Pancreas (tissue), 10 donors: ENCODE results near the gene CCL4. TPM values are rescaled to one million over a fixed set of nuclear protein-coding genes. Genes with fewer than 3 reads are reported as not detected.

ENCODE experiments used
- ATAC-seq, 4 donors: fragments of 200-7000 bp; cut with Tn5 transposase; one replicate each; pipeline versions ENCODE4 v1.8.0 to v1.9.1; 2020; ENCODE audit warnings: mild to moderate bottlenecking in 4 of 4, moderate library complexity in 4 of 4
- DNase-seq, 6 donors: peaks; one replicate each; pipeline ENCODE4 v3.0.0-alpha.2; 2020
- FAIRE-seq: peaks from 2 replicates; lab custom pipeline; 2012; peaks lifted over from hg19 to GRCh38; lab: Jason Lieb, UNC
- H3K27ac ChIP-seq, 4 donors: fragments of 200-600 bp; sonication (generic); 1 replicate in 3 of 4; 2 replicates in 1 of 4; pipeline versions ENCODE4 v1.5.0 to v1.8.0; 2020
- H3K27me3 ChIP-seq, 4 donors: fragments of 200-600 bp; one replicate each; pipeline ENCODE4 v1.8.0; 2021
- H3K36me3 ChIP-seq, 3 donors: fragments of 200-600 bp; sonication (generic) in 1 of 3; one replicate each; pipeline versions ENCODE4 v1.5.0 to v1.8.0; 2020 to 2021
- H3K4me1 ChIP-seq, 3 donors: fragments of 200-600 bp; one replicate each; pipeline ENCODE4 v1.8.0; 2021
- H3K4me3 ChIP-seq, 4 donors: fragments of 200-600 bp; sonication (generic) in 2 of 4; one replicate each; pipeline versions ENCODE4 v1.5.0 to v1.8.0; 2020 to 2021
- H3K9me3 ChIP-seq, 4 donors: fragments of 200-600 bp; one replicate each; pipeline ENCODE4 v1.8.0; 2021
- CTCF ChIP-seq, 4 donors: fragments of 200-600 bp; sonication (generic) in 3 of 4; IDR thresholded peaks; one replicate each; pipeline versions ENCODE4 v1.5.0 to v1.8.0; 2021; ENCODE audit warnings: antibody characterized with exemption in 4 of 4
- WGBS, 2 donors: extraction: QIAGEN DNeasy Blood & Tissue Kit; methylation state at CpG; one replicate each; pipeline ENCODE4 v1.1.7; 2013; 5-methylcytosine and 5-hydroxymethylcytosine counted together
- intact Hi-C, 3 donors: fragments of 100-400 bp; cut with DNase I; formaldehyde crosslinking; loops; one replicate each; pipeline versions ENCODE4 v1.11.1 to v1.14.2; 2022
- polyA plus RNA-seq, 2 donors: library from polyadenylated mRNA; stranded (reverse); fragments of 200-250 nt; gene quantifications; one replicate each; pipeline ENCODE4 v1.2.3, GENCODE V29; 2013
- total RNA-seq, 6 donors: library from RNA; stranded (reverse); fragmentation: NEBNext Ultra II Directional in 4 of 6; extraction: Animal tissue kit (Norgen Biotek cat#: 25700) in 4 of 6; gene quantifications; one replicate each; pipeline versions ENCODE4 v1.2.1 to v1.2.4, GENCODE V29; 2021 to 2023
- donor health status: healthy with polysubstance abuse.
- donor health status: DM: no; HTN: no; CAD: no; lungs with moderate emphysema.
- donor health status: DM: no; HTN: no; CAD: no.
- donor health status: control.
- donor health status: control.
- donor health status: Bipolar disorder and iron deficiency.
- donor health status: DM: yes; HTN: yes; CAD: no.
- donor health status: DM: no; HTN: no; CAD: no.
- donor health status: DM: no; HTN: no; CAD: no.
- donor health status: DM: yes; HTN: yes; CAD: no.

Gene CCL4
- total and polyA plus RNA-seq, 8 donors, result 0.28 to 2.0 (median 1.2) TPM

GRCh38 chr17:36153895-36154610 is 50.4 kb downstream of the CCL4 start:
- DNase-seq, result no peak
- no peaks in the 10 kb centered on the region for H3K4me1 ChIP-seq
- no peak overlapping the region for H3K4me3 ChIP-seq
- peaks cover 0 to 5% (median 2%) of the 10 kb centered on the region in 4 donors for H3K27me3 ChIP-seq
- H3K9me3 ChIP-seq, result no peaks in the 10 kb centered on the region
- H3K27ac ChIP-seq, result no peak overlapping the region
- intact Hi-C loops, result no loop called here
- ATAC-seq, result no peak
- no peak for TF ChIP-seq CTCF (IDR thresholded peaks at IDR 0.05)
- FAIRE-seq, result no peak
- no peaks in the 10 kb centered on the region for H3K36me3 ChIP-seq
- WGBS, 2 donors, result 56 to 72% methylated on average over 10 of the region's 10 CpGs

Other genes starting within 250 kb of the CCL4 start
- not detected for gene HEATR9, start 234.9 kb upstream of the CCL4 start, total RNA-seq
- not detected for gene HEATR9, start 234.9 kb upstream of the CCL4 start, polyA plus RNA-seq
- gene CCL5, start 223.5 kb upstream of the CCL4 start, total RNA-seq, result 1 to 10 TPM in 4 of 6 donors, under 1 TPM in 2; 0.47 to 3.5 (median 2.0) TPM
- 1 to 10 TPM; 1.5 to 2.1 TPM for gene CCL5, start 223.5 kb upstream of the CCL4 start, polyA plus RNA-seq
- under 1 TPM in 1 of 6 donors, not detected in 5; 0.31 TPM for gene RDM1, start 173.1 kb upstream of the CCL4 start, total RNA-seq
- gene RDM1, start 173.1 kb upstream of the CCL4 start, polyA plus RNA-seq, result not detected
- not detected for gene LYZL6, start 160.1 kb upstream of the CCL4 start, total RNA-seq
- not detected for gene LYZL6, start 160.1 kb upstream of the CCL4 start, polyA plus RNA-seq
- gene CCL16, start 122.3 kb upstream of the CCL4 start, total RNA-seq, result not detected
- gene CCL16, start 122.3 kb upstream of the CCL4 start, polyA plus RNA-seq, result under 1 TPM; 0.14 to 0.30 TPM
- gene CCL14, start 117.1 kb upstream of the CCL4 start, total RNA-seq, result 10 to 100 TPM in 1 of 6 donors, 1 to 10 TPM in 5; 1.9 to 11.5 (median 5.0) TPM
- gene CCL14, start 117.1 kb upstream of the CCL4 start, polyA plus RNA-seq, result 10 to 100 TPM in 1 of 2 donors, 1 to 10 TPM in 1; 5.7 to 53.7 TPM
- gene CCL15, start 102.3 kb upstream of the CCL4 start, total RNA-seq, result under 1 TPM in 3 of 6 donors, not detected in 3; 0.32 to 0.55 (median 0.32) TPM
- gene CCL15, start 102.3 kb upstream of the CCL4 start, polyA plus RNA-seq, result under 1 TPM in 1 of 2 donors, not detected in 1; 0.59 TPM
- gene CCL23, start 85.9 kb upstream of the CCL4 start, total RNA-seq, result 1 to 10 TPM in 2 of 6 donors, under 1 TPM in 2, not detected in 2; 0.39 to 2.2 (median 0.93) TPM
- gene CCL23, start 85.9 kb upstream of the CCL4 start, polyA plus RNA-seq, result under 1 TPM; 0.46 to 0.70 TPM
- 1 to 10 TPM in 2 of 6 donors, under 1 TPM in 2, not detected in 2; 0.13 to 1.5 (median 1.1) TPM for gene CCL18, start 39.6 kb upstream of the CCL4 start, total RNA-seq
- gene CCL18, start 39.6 kb upstream of the CCL4 start, polyA plus RNA-seq, result not detected
- gene CCL3, start 13.7 kb upstream of the CCL4 start, total RNA-seq, result 1 to 10 TPM in 4 of 6 donors, under 1 TPM in 2; 0.28 to 3.5 (median 1.2) TPM
- gene CCL3, start 13.7 kb upstream of the CCL4 start, polyA plus RNA-seq, result under 1 TPM; 0.56 to 0.76 TPM
- gene TBC1D3B, start 72.8 kb downstream of the CCL4 start, total RNA-seq, result 1 to 10 TPM; 2.2 to 5.7 (median 3.4) TPM
- gene TBC1D3B, start 72.8 kb downstream of the CCL4 start, polyA plus RNA-seq, result 1 to 10 TPM; 3.9 to 4.5 TPM
- gene CCL3L1, start 92.9 kb downstream of the CCL4 start, total RNA-seq, result under 1 TPM in 3 of 6 donors, not detected in 3; 0.32 to 0.44 (median 0.43) TPM
- under 1 TPM in 1 of 2 donors, not detected in 1; 0.38 TPM for gene CCL3L1, start 92.9 kb downstream of the CCL4 start, polyA plus RNA-seq
- under 1 TPM in 2 of 6 donors, not detected in 4; 0.76 to 0.90 TPM for gene CCL4L2, start 107.2 kb downstream of the CCL4 start, total RNA-seq
- under 1 TPM in 1 of 2 donors, not detected in 1; 0.16 TPM for gene CCL4L2, start 107.2 kb downstream of the CCL4 start, polyA plus RNA-seq
- under 1 TPM in 5 of 6 donors, not detected in 1; 0.16 to 0.55 (median 0.28) TPM for gene TBC1D3I, start 160.7 kb downstream of the CCL4 start, total RNA-seq
- gene TBC1D3I, start 160.7 kb downstream of the CCL4 start, polyA plus RNA-seq, result under 1 TPM; 0.09 to 0.34 TPM
- gene TBC1D3G, start 220.1 kb downstream of the CCL4 start, total RNA-seq, result 1 to 10 TPM in 1 of 6 donors, not detected in 5; 1.6 TPM
- 10 to 100 TPM in 1 of 2 donors, under 1 TPM in 1; 0.85 to 16.7 TPM for gene TBC1D3G, start 220.1 kb downstream of the CCL4 start, polyA plus RNA-seq